ENCODE measurements around the gene GJA9. TPM values are rescaled to one million over a fixed set of nuclear protein-coding genes. Genes with fewer than 3 reads are reported as not detected.

GJA9 gene
- polyA plus RNA-seq (2012; ENCODE audit: low read depth, missing spikeins) = not detected

DNA sequence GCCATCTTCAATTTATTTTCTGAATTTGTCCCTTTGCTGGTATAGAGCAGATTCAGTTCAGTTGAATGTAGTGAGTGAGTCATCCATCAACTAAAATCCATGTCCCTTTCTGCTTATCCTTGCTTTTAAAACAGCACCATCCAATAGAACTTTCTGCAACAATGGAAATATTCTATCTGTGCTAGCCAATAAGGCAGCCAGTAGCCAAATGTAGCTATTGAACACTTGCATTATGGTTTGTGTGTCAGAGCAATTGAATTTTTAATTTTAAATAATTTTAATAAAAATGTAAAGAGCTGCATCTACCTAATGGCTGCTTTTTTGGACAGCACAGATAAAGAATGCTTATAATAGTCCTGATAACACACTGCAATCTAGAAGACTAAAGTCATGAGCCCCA is at the start of gene GJA9:
Gene GJA9 (minus strand): TSS at position 101 of the 400 bp plus-strand sequence. CDS start 5,489 bp downstream, outside the sequence.
- TF ChIP-seq TAF1 (IDR thresholded peaks at IDR 0.05; ENCODE audit: low read depth, low read length) (no peak), PAX5 (IDR thresholded peaks at IDR 0.05; ENCODE audit: insufficient read depth, low read length, severe bottlenecking) (no peak), SPI1 (IDR thresholded peaks at IDR 0.05; ENCODE audit: low read depth, low read length) (no peak), POU2F2 (IDR thresholded peaks at IDR 0.05; ENCODE audit: low read depth, low read length) (no peak), POLR2AphosphoS5 (IDR thresholded peaks at IDR 0.05; ENCODE audit: low read depth, low read length) (no peak), POLR2A (IDR thresholded peaks at IDR 0.05; ENCODE audit: low read depth, low read length) (no peak)
- DNase-seq (ENCODE audit: insufficient read length, low spot score) (no peak), FAIRE-seq (no peak)

- FAIRE-seq (no peak), DNase-seq (ENCODE audit: insufficient read length, low spot score) (no peak)
- TF ChIP-seq POLR2A (IDR thresholded peaks at IDR 0.05; ENCODE audit: low read depth, low read length) = no peak
- TF ChIP-seq POLR2AphosphoS5 (IDR thresholded peaks at IDR 0.05; ENCODE audit: low read depth, low read length) = no peak
- no peak for TF ChIP-seq PAX5 (IDR thresholded peaks at IDR 0.05; ENCODE audit: insufficient read depth, low read length, severe bottlenecking)
- no peak for TF ChIP-seq POU2F2 (IDR thresholded peaks at IDR 0.05; ENCODE audit: low read depth, low read length)
- no peak for TF ChIP-seq SPI1 (IDR thresholded peaks at IDR 0.05; ENCODE audit: low read depth, low read length)
- TF ChIP-seq TAF1 (IDR thresholded peaks at IDR 0.05; ENCODE audit: low read depth, low read length) = no peak
Measured at GRCh38 chr1:38929476-38929875, 48.1 kb upstream of the GJA9 start.

GRCh38 chr1:38929054-38929453 is 47.7 kb upstream of the GJA9 start:
- FAIRE-seq = no peak
- no peak for DNase-seq (ENCODE audit: insufficient read length, low spot score)
- TF ChIP-seq SPI1 (IDR thresholded peaks at IDR 0.05; ENCODE audit: low read depth, low read length) (no peak), TAF1 (IDR thresholded peaks at IDR 0.05; ENCODE audit: low read depth, low read length) (no peak), POU2F2 (IDR thresholded peaks at IDR 0.05; ENCODE audit: low read depth, low read length) (no peak), POLR2AphosphoS5 (IDR thresholded peaks at IDR 0.05; ENCODE audit: low read depth, low read length) (no peak), POLR2A (IDR thresholded peaks at IDR 0.05; ENCODE audit: low read depth, low read length) (no peak), PAX5 (IDR thresholded peaks at IDR 0.05; ENCODE audit: insufficient read depth, low read length, severe bottlenecking) (no peak)

DNA sequence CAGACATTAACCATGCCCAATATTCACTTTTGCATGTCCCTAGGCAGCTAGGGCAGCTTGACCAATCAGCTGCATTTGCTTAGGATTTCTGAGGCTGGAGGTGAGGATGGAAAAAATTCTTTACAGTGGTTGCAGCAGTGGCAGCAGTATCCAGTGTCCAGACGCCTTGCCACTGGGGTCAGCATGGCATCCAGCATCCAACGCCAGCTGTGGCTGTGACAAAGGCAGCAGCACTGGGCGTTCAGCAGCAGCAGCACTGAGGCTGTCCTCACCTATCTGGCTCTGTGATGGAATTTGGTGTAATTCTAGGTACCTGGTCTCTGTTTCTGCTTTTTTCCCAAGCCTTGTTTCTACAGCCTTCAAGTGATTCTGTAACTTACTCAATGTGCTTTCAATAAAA is 44.7 kb upstream of the GJA9 start:
- TF ChIP-seq TAF1 (IDR thresholded peaks at IDR 0.05; ENCODE audit: low read depth, low read length) (no peak), SPI1 (IDR thresholded peaks at IDR 0.05; ENCODE audit: low read depth, low read length) (no peak), POU2F2 (IDR thresholded peaks at IDR 0.05; ENCODE audit: low read depth, low read length) (no peak), POLR2A (IDR thresholded peaks at IDR 0.05; ENCODE audit: low read depth, low read length) (no peak), POLR2AphosphoS5 (IDR thresholded peaks at IDR 0.05; ENCODE audit: low read depth, low read length) (no peak), PAX5 (IDR thresholded peaks at IDR 0.05; ENCODE audit: insufficient read depth, low read length, severe bottlenecking) (no peak)
- no peak for FAIRE-seq
- no peak for DNase-seq (ENCODE audit: insufficient read length, low spot score)

DNA sequence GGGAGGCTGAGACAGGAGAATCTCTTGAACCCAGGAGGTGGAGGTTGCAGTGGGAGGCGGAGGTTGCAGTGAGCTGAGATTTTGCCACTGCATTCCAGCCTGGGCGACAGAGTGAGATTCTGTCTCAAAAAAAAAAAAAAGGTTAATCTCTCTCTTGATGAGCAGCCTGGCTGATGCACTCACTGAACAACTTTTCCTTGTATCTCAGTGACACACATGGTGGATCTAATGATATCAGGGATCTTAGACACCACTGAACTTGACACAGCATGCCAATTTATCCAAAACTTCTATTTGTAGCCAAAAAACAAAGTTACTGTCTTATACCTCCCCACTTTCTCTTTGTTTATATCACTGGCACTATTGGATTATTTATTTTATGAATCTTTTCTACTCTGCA is 44.0 kb upstream of the GJA9 start:
- DNase-seq (ENCODE audit: insufficient read length, low spot score) (no peak), FAIRE-seq (no peak)
- TF ChIP-seq POLR2AphosphoS5 (IDR thresholded peaks at IDR 0.05; ENCODE audit: low read depth, low read length) (no peak), POU2F2 (IDR thresholded peaks at IDR 0.05; ENCODE audit: low read depth, low read length) (no peak), SPI1 (IDR thresholded peaks at IDR 0.05; ENCODE audit: low read depth, low read length) (no peak)

GRCh38 chr1:38923607-38924006 is 42.2 kb upstream of the GJA9 start:
- DNase-seq (ENCODE audit: insufficient read length, low spot score) (no peak), FAIRE-seq (no peak)
- TF ChIP-seq PAX5 (IDR thresholded peaks at IDR 0.05; ENCODE audit: insufficient read depth, low read length, severe bottlenecking) (no peak), TAF1 (IDR thresholded peaks at IDR 0.05; ENCODE audit: low read depth, low read length) (no peak), POLR2A (IDR thresholded peaks at IDR 0.05; ENCODE audit: low read depth, low read length) (no peak), POU2F2 (IDR thresholded peaks at IDR 0.05; ENCODE audit: low read depth, low read length) (no peak), POLR2AphosphoS5 (IDR thresholded peaks at IDR 0.05; ENCODE audit: low read depth, low read length) (no peak), SPI1 (IDR thresholded peaks at IDR 0.05; ENCODE audit: low read depth, low read length) (no peak)

- TF ChIP-seq TAF1 (IDR thresholded peaks at IDR 0.05; ENCODE audit: low read depth, low read length) = no peak
- no peak for TF ChIP-seq POLR2AphosphoS5 (IDR thresholded peaks at IDR 0.05; ENCODE audit: low read depth, low read length)
- TF ChIP-seq POLR2A (IDR thresholded peaks at IDR 0.05; ENCODE audit: low read depth, low read length) = no peak
- TF ChIP-seq PAX5 (IDR thresholded peaks at IDR 0.05; ENCODE audit: insufficient read depth, low read length, severe bottlenecking) = no peak
- TF ChIP-seq SPI1 (IDR thresholded peaks at IDR 0.05; ENCODE audit: low read depth, low read length) = no peak
- no peak for TF ChIP-seq POU2F2 (IDR thresholded peaks at IDR 0.05; ENCODE audit: low read depth, low read length)
- FAIRE-seq = no peak
- DNase-seq (ENCODE audit: insufficient read length, low spot score) = no peak
Measured at GRCh38 chr1:38919130-38919529, 37.7 kb upstream of the GJA9 start.

DNA sequence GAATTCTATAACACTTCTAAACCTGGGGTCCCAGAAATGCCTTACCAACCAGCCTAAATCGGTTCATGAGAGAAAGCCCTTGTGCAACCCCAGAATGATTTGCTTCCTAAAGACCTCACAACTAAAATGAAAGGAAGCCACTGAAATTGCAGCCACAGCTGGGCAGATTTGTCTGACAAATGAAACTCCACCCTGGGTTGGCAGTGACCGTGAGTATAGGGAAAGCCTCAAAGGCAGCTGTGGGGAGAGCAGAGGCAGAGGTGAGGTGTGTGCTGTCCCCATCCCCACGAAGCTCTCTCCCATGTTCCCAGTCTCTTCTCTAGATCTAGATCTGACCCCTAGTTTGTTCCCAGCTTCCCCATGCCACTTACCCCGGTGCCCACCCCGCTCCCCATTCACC is 37.2 kb upstream of the GJA9 start:
- DNase-seq (ENCODE audit: insufficient read length, low spot score) (no peak), FAIRE-seq (no peak)
- TF ChIP-seq SPI1 (IDR thresholded peaks at IDR 0.05; ENCODE audit: low read depth, low read length) (no peak), POU2F2 (IDR thresholded peaks at IDR 0.05; ENCODE audit: low read depth, low read length) (no peak), POLR2AphosphoS5 (IDR thresholded peaks at IDR 0.05; ENCODE audit: low read depth, low read length) (no peak), TAF1 (IDR thresholded peaks at IDR 0.05; ENCODE audit: low read depth, low read length) (no peak), PAX5 (IDR thresholded peaks at IDR 0.05; ENCODE audit: insufficient read depth, low read length, severe bottlenecking) (no peak), POLR2A (IDR thresholded peaks at IDR 0.05; ENCODE audit: low read depth, low read length) (no peak)

DNA sequence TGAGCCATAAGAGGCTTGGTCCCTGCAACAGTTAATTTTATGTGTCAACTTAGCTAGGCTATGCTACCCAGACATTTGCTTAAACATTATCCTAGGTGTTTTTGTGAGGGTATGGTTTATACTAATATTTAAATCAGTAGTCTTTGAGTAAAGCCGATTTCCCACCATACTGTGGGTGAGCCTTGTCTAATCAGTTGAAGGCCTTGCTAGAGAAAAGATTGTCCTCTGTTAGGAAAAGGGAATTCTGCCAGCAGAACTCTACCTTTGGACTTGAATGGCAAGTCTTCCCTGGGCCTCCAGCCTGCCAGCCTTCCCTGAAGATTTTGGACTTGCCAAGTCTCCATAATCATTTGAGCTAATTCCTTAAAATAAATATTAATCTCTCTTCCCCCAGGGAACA is 36.4 kb upstream of the GJA9 start:
- FAIRE-seq (no peak), DNase-seq (ENCODE audit: insufficient read length, low spot score) (no peak)
- no peak for TF ChIP-seq POLR2AphosphoS5 (IDR thresholded peaks at IDR 0.05; ENCODE audit: low read depth, low read length)
- no peak for TF ChIP-seq POLR2A (IDR thresholded peaks at IDR 0.05; ENCODE audit: low read depth, low read length)
- no peak for TF ChIP-seq PAX5 (IDR thresholded peaks at IDR 0.05; ENCODE audit: insufficient read depth, low read length, severe bottlenecking)
- no peak for TF ChIP-seq TAF1 (IDR thresholded peaks at IDR 0.05; ENCODE audit: low read depth, low read length)
- no peak for TF ChIP-seq POU2F2 (IDR thresholded peaks at IDR 0.05; ENCODE audit: low read depth, low read length)
- TF ChIP-seq SPI1 (IDR thresholded peaks at IDR 0.05; ENCODE audit: low read depth, low read length) = no peak

- TF ChIP-seq TAF1 (IDR thresholded peaks at IDR 0.05; ENCODE audit: low read depth, low read length) = no peak
- TF ChIP-seq POLR2A (IDR thresholded peaks at IDR 0.05; ENCODE audit: low read depth, low read length) = no peak
- no peak for TF ChIP-seq POU2F2 (IDR thresholded peaks at IDR 0.05; ENCODE audit: low read depth, low read length)
- no peak for TF ChIP-seq SPI1 (IDR thresholded peaks at IDR 0.05; ENCODE audit: low read depth, low read length)
- TF ChIP-seq POLR2AphosphoS5 (IDR thresholded peaks at IDR 0.05; ENCODE audit: low read depth, low read length) = no peak
- no peak for TF ChIP-seq PAX5 (IDR thresholded peaks at IDR 0.05; ENCODE audit: insufficient read depth, low read length, severe bottlenecking)
- no peak for FAIRE-seq
- DNase-seq (ENCODE audit: insufficient read length, low spot score) = no peak
Measured at GRCh38 chr1:38917337-38917736, 36.0 kb upstream of the GJA9 start.

All from GM12891 (cell line).